Measurements from ENCODE around the gene KIAA1671.

Gene KIAA1671

GRCh38 chr22:25156736-25157135, 204.2 kb downstream of the KIAA1671 start:
- Histone ChIP-seq H3K9me3 (ENCODE audit: control insufficient read depth, insufficient read depth, low read length) (no peaks in the 10 kb centered on the region), H3K27me3 (ENCODE audit: control insufficient read depth, insufficient read depth, low read length) (no peaks in the 10 kb centered on the region), H3K36me3 (ENCODE audit: control insufficient read depth, insufficient read depth, low read length) (no peaks in the 10 kb centered on the region), H3K4me3 (ENCODE audit: low read depth, low read length) (no peak overlapping the region), H3K9ac (ENCODE audit: low read depth, low read length) (no peak overlapping the region), H3K4me1 (ENCODE audit: control insufficient read depth, insufficient read depth, low read length) (no peaks in the 10 kb centered on the region)

- Histone ChIP-seq H3K9me3 (ENCODE audit: control insufficient read depth, insufficient read depth, low read length) (no peaks in the 10 kb centered on the region), H3K9ac (ENCODE audit: low read depth, low read length) (no peak overlapping the region), H3K36me3 (ENCODE audit: control insufficient read depth, insufficient read depth, low read length) (no peaks in the 10 kb centered on the region), H3K4me1 (ENCODE audit: control insufficient read depth, insufficient read depth, low read length) (no peaks in the 10 kb centered on the region), H3K4me3 (ENCODE audit: low read depth, low read length) (no peak overlapping the region), H3K27me3 (ENCODE audit: control insufficient read depth, insufficient read depth, low read length) (no peaks in the 10 kb centered on the region)
Observed at GRCh38 chr22:25159028-25159427, 206.5 kb downstream of the KIAA1671 start.

GRCh38 chr22:25160120-25160996, 207.8 kb downstream of the KIAA1671 start:
- Histone ChIP-seq H3K27me3 (ENCODE audit: control insufficient read depth, insufficient read depth, low read length) (no peaks in the 10 kb centered on the region), H3K9me3 (ENCODE audit: control insufficient read depth, insufficient read depth, low read length) (no peaks in the 10 kb centered on the region), H3K4me1 (ENCODE audit: control insufficient read depth, insufficient read depth, low read length) (no peaks in the 10 kb centered on the region), H3K36me3 (ENCODE audit: control insufficient read depth, insufficient read depth, low read length) (no peaks in the 10 kb centered on the region), H3K4me3 (ENCODE audit: low read depth, low read length) (no peak overlapping the region), H3K9ac (ENCODE audit: low read depth, low read length) (no peak overlapping the region)

GRCh38 chr22:25161017-25161915, 208.8 kb downstream of the KIAA1671 start:
- no peaks in the 10 kb centered on the region for H3K36me3 ChIP-seq (ENCODE audit: control insufficient read depth, insufficient read depth, low read length)
- H3K4me3 ChIP-seq (ENCODE audit: low read depth, low read length): no peak overlapping the region
- no peak overlapping the region for H3K9ac ChIP-seq (ENCODE audit: low read depth, low read length)
- H3K4me1 ChIP-seq (ENCODE audit: control insufficient read depth, insufficient read depth, low read length): no peaks in the 10 kb centered on the region
- H3K27me3 ChIP-seq (ENCODE audit: control insufficient read depth, insufficient read depth, low read length): no peaks in the 10 kb centered on the region
- no peaks in the 10 kb centered on the region for H3K9me3 ChIP-seq (ENCODE audit: control insufficient read depth, insufficient read depth, low read length)

GRCh38 chr22:25161916-25162530, 209.5 kb downstream of the KIAA1671 start:
- Histone ChIP-seq H3K4me3 (ENCODE audit: low read depth, low read length) (no peak overlapping the region), H3K27me3 (ENCODE audit: control insufficient read depth, insufficient read depth, low read length) (no peaks in the 10 kb centered on the region), H3K36me3 (ENCODE audit: control insufficient read depth, insufficient read depth, low read length) (no peaks in the 10 kb centered on the region), H3K4me1 (ENCODE audit: control insufficient read depth, insufficient read depth, low read length) (peaks cover 3% of the 10 kb centered on the region), H3K9me3 (ENCODE audit: control insufficient read depth, insufficient read depth, low read length) (no peaks in the 10 kb centered on the region), H3K9ac (ENCODE audit: low read depth, low read length) (no peak overlapping the region)

GRCh38 chr22:25162561-25162960, 210.0 kb downstream of the KIAA1671 start:
- no peaks in the 10 kb centered on the region for H3K36me3 ChIP-seq (ENCODE audit: control insufficient read depth, insufficient read depth, low read length)
- no peak overlapping the region for H3K4me3 ChIP-seq (ENCODE audit: low read depth, low read length)
- H3K9me3 ChIP-seq (ENCODE audit: control insufficient read depth, insufficient read depth, low read length): no peaks in the 10 kb centered on the region
- H3K4me1 ChIP-seq (ENCODE audit: control insufficient read depth, insufficient read depth, low read length): peaks cover 5% of the 10 kb centered on the region
- no peaks in the 10 kb centered on the region for H3K27me3 ChIP-seq (ENCODE audit: control insufficient read depth, insufficient read depth, low read length)
- H3K9ac ChIP-seq (ENCODE audit: low read depth, low read length): no peak overlapping the region

GRCh38 chr22:25165785-25166184, 213.3 kb downstream of the KIAA1671 start:
- no peak overlapping the region for H3K9ac ChIP-seq (ENCODE audit: low read depth, low read length)
- peaks cover 5% of the 10 kb centered on the region for H3K4me1 ChIP-seq (ENCODE audit: control insufficient read depth, insufficient read depth, low read length)
- H3K9me3 ChIP-seq (ENCODE audit: control insufficient read depth, insufficient read depth, low read length): no peaks in the 10 kb centered on the region
- H3K27me3 ChIP-seq (ENCODE audit: control insufficient read depth, insufficient read depth, low read length): no peaks in the 10 kb centered on the region
- H3K4me3 ChIP-seq (ENCODE audit: low read depth, low read length): no peak overlapping the region
- H3K36me3 ChIP-seq (ENCODE audit: control insufficient read depth, insufficient read depth, low read length): no peaks in the 10 kb centered on the region

- peaks cover 5% of the 10 kb centered on the region for H3K4me1 ChIP-seq (ENCODE audit: control insufficient read depth, insufficient read depth, low read length)
- no peak overlapping the region for H3K4me3 ChIP-seq (ENCODE audit: low read depth, low read length)
- H3K36me3 ChIP-seq (ENCODE audit: control insufficient read depth, insufficient read depth, low read length): no peaks in the 10 kb centered on the region
- no peaks in the 10 kb centered on the region for H3K27me3 ChIP-seq (ENCODE audit: control insufficient read depth, insufficient read depth, low read length)
- no peak overlapping the region for H3K9ac ChIP-seq (ENCODE audit: low read depth, low read length)
- H3K9me3 ChIP-seq (ENCODE audit: control insufficient read depth, insufficient read depth, low read length): no peaks in the 10 kb centered on the region
Observed at GRCh38 chr22:25166266-25167040, 213.9 kb downstream of the KIAA1671 start.

- Histone ChIP-seq H3K27me3 (ENCODE audit: control insufficient read depth, insufficient read depth, low read length) (no peaks in the 10 kb centered on the region), H3K4me1 (ENCODE audit: control insufficient read depth, insufficient read depth, low read length) (peaks cover 5% of the 10 kb centered on the region), H3K4me3 (ENCODE audit: low read depth, low read length) (no peak overlapping the region), H3K9ac (ENCODE audit: low read depth, low read length) (no peak overlapping the region), H3K36me3 (ENCODE audit: control insufficient read depth, insufficient read depth, low read length) (no peaks in the 10 kb centered on the region), H3K9me3 (ENCODE audit: control insufficient read depth, insufficient read depth, low read length) (no peaks in the 10 kb centered on the region)
Observed at GRCh38 chr22:25167082-25167481, 214.6 kb downstream of the KIAA1671 start.

GRCh38 chr22:25167834-25168601, 215.5 kb downstream of the KIAA1671 start:
- Histone ChIP-seq H3K27me3 (ENCODE audit: control insufficient read depth, insufficient read depth, low read length) (no peaks in the 10 kb centered on the region), H3K36me3 (ENCODE audit: control insufficient read depth, insufficient read depth, low read length) (no peaks in the 10 kb centered on the region), H3K4me1 (ENCODE audit: control insufficient read depth, insufficient read depth, low read length) (peaks cover 5% of the 10 kb centered on the region), H3K9ac (ENCODE audit: low read depth, low read length) (no peak overlapping the region), H3K9me3 (ENCODE audit: control insufficient read depth, insufficient read depth, low read length) (no peaks in the 10 kb centered on the region), H3K4me3 (ENCODE audit: low read depth, low read length) (no peak overlapping the region)
